GM23248 (cell line): ENCODE measurements around the gene GPRIN2.
"Not testable (repeated sequence)": the region's sequence is repeated elsewhere in the genome, so short reads cannot be mapped to it uniquely, and the experiment has no call there.

Experiments used
- EZH2 ChIP-seq: fragments of 200-600 bp; sonication (generic); IDR thresholded peaks from 2 replicates; pipeline ENCODE4 v1.6.1; 2018; ENCODE audit warnings: antibody characterized with exemption, mild to moderate bottlenecking; ENCODE audit not compliant: insufficient read depth, poor library complexity, severe bottlenecking
- EZH2phosphoT487 ChIP-seq: fragments of 200-600 bp; sonication (generic); IDR thresholded peaks from 2 replicates; pipeline ENCODE4 v1.6.1; 2018; ENCODE audit warnings: antibody characterized with exemption, moderate library complexity, mild to moderate bottlenecking, low read depth; ENCODE audit not compliant: insufficient read depth

DNA sequence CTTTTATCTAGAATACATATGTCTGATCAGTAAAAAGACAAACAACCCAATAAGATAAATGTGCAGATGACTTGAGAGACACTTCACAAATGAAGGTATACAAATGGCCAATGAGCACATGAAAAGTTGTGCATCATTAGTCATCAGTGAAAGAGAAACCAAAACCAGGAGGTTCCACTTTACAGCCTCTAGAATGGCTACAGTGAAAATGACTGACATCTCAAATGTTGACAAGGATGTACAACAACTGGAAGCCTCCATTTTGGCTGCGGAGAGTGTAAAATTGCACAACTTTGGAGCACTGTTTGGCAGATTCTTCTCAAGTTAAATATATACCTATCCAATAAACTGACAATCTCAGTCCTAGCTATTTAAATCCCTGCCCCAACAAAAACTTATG is 44.1 kb upstream of the GPRIN2 start:
- not testable (repeated sequence) for TF ChIP-seq EZH2, EZH2phosphoT487
